SK-N-SH (cell line): Measurements from ENCODE around the gene LCMT2. TPM values are rescaled to one million over a fixed set of nuclear protein-coding genes. Genes with fewer than 3 reads are reported as not detected.

ENCODE experiments used
- CTCF ChIA-PET: fragments of 300-600, 350-600 bp; formaldehyde crosslinking; extraction: SDS; loops from one replicate; lab custom pipeline; 2021; lab: Yijun Ruan, JAX
- POLR2A ChIA-PET: fragments of 350-600 bp; sonication (Branson Sonifier 250); formaldehyde crosslinking; extraction: SDS; loops from one replicate; lab custom pipeline; 2020; ENCODE audit warnings: antibody characterized with exemption, inconsistent platforms; lab: Yijun Ruan, JAX
- DNase-seq: peaks from one replicate; pipeline ENCODE4 v3.0.0; 2012
- H2AFZ ChIP-seq: fragments of 200-600 bp; sonication (generic); 2 replicates; pipeline ENCODE4 v1.8.1; 2016; ENCODE audit warnings: antibody characterized with exemption, mild to moderate bottlenecking, low read depth
- H3F3A ChIP-seq: fragments of 200-600 bp; sonication (generic); replicated peaks from 2 replicates; pipeline ENCODE3; 2016; ENCODE audit warnings: antibody characterized with exemption, mild to moderate bottlenecking; ENCODE audit not compliant: insufficient read depth
- H3K27ac ChIP-seq, 2 experiments: fragments of 200-500 bp in 1 of 2; fragments of 200-600 bp in 1 of 2; sonication (Bioruptor generic) in 1 of 2; sonication (generic), shearing (Covaris generic) in 1 of 2; 2 replicates each; pipeline versions ENCODE4 v1.5.1 to v1.6.1; 2014 to 2016; ENCODE audit warnings: low read depth in 2 of 2, inconsistent platforms in 1 of 2, low read length in 1 of 2, mild to moderate bottlenecking in 1 of 2, mixed read lengths in 1 of 2
- H3K27me3 ChIP-seq: fragments of 200-600 bp; sonication (generic), shearing (Covaris generic); 2 replicates; pipeline ENCODE4 v1.6.1; 2016; ENCODE audit warnings: mixed run types; ENCODE audit not compliant: insufficient read depth
- H3K36me3 ChIP-seq, 2 experiments: fragments of 200-500 bp in 1 of 2; fragments of 200-600 bp in 1 of 2; sonication (Bioruptor generic) in 1 of 2; sonication (generic) in 1 of 2; replicated peaks in 1 of 2; 2 replicates each; pipeline versions ENCODE3 to v1.5.1; 2014 to 2016; ENCODE audit warnings: low read length in 1 of 2, mild to moderate bottlenecking in 1 of 2; ENCODE audit not compliant: insufficient read depth in 2 of 2, control insufficient read depth in 1 of 2
- H3K4me1 ChIP-seq, 2 experiments: fragments of 200-500 bp in 1 of 2; fragments of 200-600 bp in 1 of 2; sonication (Bioruptor generic) in 1 of 2; sonication (generic), shearing (Covaris generic) in 1 of 2; 2 replicates each; pipeline versions ENCODE4 v1.5.1 to v1.6.1; 2014 to 2016; ENCODE audit warnings: low read depth in 1 of 2, low read length in 1 of 2, mixed run types in 1 of 2; ENCODE audit not compliant: insufficient read depth in 2 of 2, control insufficient read depth in 1 of 2
- H3K4me2 ChIP-seq: fragments of 200-600 bp; sonication (generic), shearing (Covaris generic); 2 replicates; pipeline ENCODE4 v1.6.1; 2017; ENCODE audit warnings: mixed run types
- H3K4me3 ChIP-seq, 2 experiments: fragments of 200-500 bp in 1 of 2; fragments of 200-600 bp in 1 of 2; sonication (Bioruptor generic) in 1 of 2; sonication (generic), shearing (Covaris generic) in 1 of 2; 2 replicates each; pipeline versions ENCODE4 v1.5.1 to v1.8.1; 2014 to 2016; ENCODE audit warnings: low read depth in 2 of 2, inconsistent platforms in 1 of 2, low read length in 1 of 2, mild to moderate bottlenecking in 1 of 2, mixed read lengths in 1 of 2, moderate library complexity in 1 of 2
- H3K79me2 ChIP-seq: fragments of 200-600 bp; sonication (generic); 2 replicates; pipeline ENCODE4 v1.8.1; 2017; ENCODE audit warnings: mild to moderate bottlenecking; ENCODE audit not compliant: insufficient read depth
- H3K9ac ChIP-seq: fragments of 200-600 bp; sonication (generic); 2 replicates; pipeline ENCODE4 v1.6.1; 2017; ENCODE audit warnings: mixed run types
- H3K9me2 ChIP-seq: fragments of 200-600 bp; sonication (generic); 2 replicates; pipeline ENCODE4 v1.6.1; 2017; ENCODE audit warnings: mixed run types
- H3K9me3 ChIP-seq: fragments of 200-600 bp; sonication (generic); 2 replicates; pipeline ENCODE4 v1.6.1; 2017; ENCODE audit warnings: mixed run types, mild to moderate bottlenecking, moderate library complexity
- H4K20me1 ChIP-seq: fragments of 200-600 bp; sonication (generic); 2 replicates; pipeline ENCODE4 v1.6.1; 2017; ENCODE audit warnings: mild to moderate bottlenecking, mixed run types; ENCODE audit not compliant: insufficient read depth
- ELF1 ChIP-seq: IDR thresholded peaks from 2 replicates; pipeline ENCODE4 v1.4.0; 2012
- FOXJ3 ChIP-seq: sonication (generic); formaldehyde crosslinking; IDR thresholded peaks from 2 replicates; pipeline ENCODE4 v1.5.1; 2020; ENCODE audit warnings: mild to moderate bottlenecking, missing genetic modification reagents
- GABPA ChIP-seq: IDR thresholded peaks from 2 replicates; pipeline ENCODE4 v1.4.0; 2012; ENCODE audit warnings: low read depth, mild to moderate bottlenecking
- MEF2A ChIP-seq: IDR thresholded peaks from 2 replicates; pipeline ENCODE4 v1.4.0; 2012; ENCODE audit warnings: low read depth, borderline replicate concordance
- MXI1 ChIP-seq: IDR thresholded peaks from 2 replicates; pipeline ENCODE4 v1.6.1; 2012; ENCODE audit warnings: mild to moderate bottlenecking, low read depth, low read length, improper control_type of control experiment
- NFIC ChIP-seq: IDR thresholded peaks from 2 replicates; pipeline ENCODE4 v1.4.0; 2012; ENCODE audit warnings: borderline replicate concordance
- RAD21 ChIP-seq: IDR thresholded peaks from 2 replicates; pipeline ENCODE4 v1.6.1; 2012; ENCODE audit warnings: mild to moderate bottlenecking, low read length
- TAF1 ChIP-seq: IDR thresholded peaks from 2 replicates; pipeline ENCODE4 v1.6.1; 2012; ENCODE audit warnings: low read depth, mild to moderate bottlenecking, low read length, moderate library complexity, borderline replicate concordance
- TEAD4 ChIP-seq: IDR thresholded peaks from 2 replicates; pipeline ENCODE4 v1.4.0; 2012; ENCODE audit warnings: mild to moderate bottlenecking, borderline replicate concordance; ENCODE audit not compliant: insufficient read depth
- whole genome bisulfite sequencing: methylation state at CpG from one replicate; pipeline ENCODE4 v1.1.6; 2017; ENCODE audit warnings: low lambda C conversion rate; 5-methylcytosine and 5-hydroxymethylcytosine counted together
- polyA plus RNA-seq, 3 experiments: library from polyadenylated mRNA; depleted of rRNA; stranded (reverse); fragments of >200 nt; gene quantifications; 2 replicates each; pipeline ENCODE4 v1.2.3, GENCODE V29; 2012
- TF ChIP-seq, protein P1 (sequence below): fragments of 150-350 bp; IDR thresholded peaks from 2 replicates; pipeline ENCODE4 v1.6.1; 2017; ENCODE audit warnings: antibody characterized with exemption, low read length, low read depth, borderline replicate concordance
- TF ChIP-seq, protein P2 (sequence below): IDR thresholded peaks from 2 replicates; pipeline ENCODE4 v1.4.0; 2012; ENCODE audit warnings: low read depth
- TF ChIP-seq, protein P3 (sequence below): IDR thresholded peaks from 2 replicates; pipeline ENCODE4 v1.4.0; 2012; ENCODE audit warnings: low read depth, borderline replicate concordance

The LCMT2 gene
- polyA plus RNA-seq, 1 of the 3 experiments (the other 2 are of a cell fraction): 7.1 TPM

DNA sequence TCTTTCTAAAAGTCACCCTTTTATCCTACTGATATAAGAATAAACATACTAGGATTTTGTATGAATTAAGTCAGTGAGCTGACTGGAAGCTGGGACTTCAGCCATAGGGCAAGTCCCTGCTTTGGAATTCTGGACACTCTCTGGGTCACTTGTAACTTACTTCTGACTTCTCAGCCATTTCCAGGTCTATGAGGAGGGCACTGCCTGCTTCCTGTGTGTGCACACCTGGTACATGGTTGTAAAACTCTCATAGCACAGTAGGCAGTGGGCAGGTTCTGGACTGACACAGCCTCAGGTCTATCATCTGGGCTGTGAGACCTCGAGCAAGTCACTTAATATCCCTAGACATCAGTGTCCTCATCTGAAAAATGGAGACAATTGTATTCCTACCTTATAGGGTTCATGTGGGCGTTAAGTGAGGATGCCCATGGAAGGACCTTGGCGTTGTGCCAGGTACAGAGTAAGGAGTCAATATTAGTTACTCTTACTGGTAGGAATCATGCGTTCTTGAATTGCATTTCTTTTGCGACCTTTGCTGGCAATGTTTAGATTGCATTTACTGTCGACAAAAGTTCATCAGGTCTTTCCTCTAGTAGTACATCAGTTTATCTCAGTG, 36.2 kb downstream of the LCMT2 start:
- no peaks in the 10 kb centered on the region; the same call in 1 of the 2 replicates for H3K27me3 ChIP-seq
- no peak overlapping the region for H3K9ac ChIP-seq
- no peak overlapping the region for H3K4me3 ChIP-seq
- H3K36me3 ChIP-seq: no peaks in the 10 kb centered on the region
- no peaks in the 10 kb centered on the region for H3K79me2 ChIP-seq
- H3K9me3 ChIP-seq: no peaks in the 10 kb centered on the region
- no peak overlapping the region for H2AFZ ChIP-seq
- H3K27ac ChIP-seq: no peak overlapping the region
- H3F3A ChIP-seq: no peaks in the 10 kb centered on the region
- TF ChIP-seq, protein P1, sequence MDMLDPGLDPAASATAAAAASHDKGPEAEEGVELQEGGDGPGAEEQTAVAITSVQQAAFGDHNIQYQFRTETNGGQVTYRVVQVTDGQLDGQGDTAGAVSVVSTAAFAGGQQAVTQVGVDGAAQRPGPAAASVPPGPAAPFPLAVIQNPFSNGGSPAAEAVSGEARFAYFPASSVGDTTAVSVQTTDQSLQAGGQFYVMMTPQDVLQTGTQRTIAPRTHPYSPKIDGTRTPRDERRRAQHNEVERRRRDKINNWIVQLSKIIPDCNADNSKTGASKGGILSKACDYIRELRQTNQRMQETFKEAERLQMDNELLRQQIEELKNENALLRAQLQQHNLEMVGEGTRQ: no peak
- TF ChIP-seq RAD21 (no peak), MXI1 (no peak), ELF1 (no peak), TAF1 (no peak)
- H3K4me1 ChIP-seq: no peaks in the 10 kb centered on the region
- no peak for DNase-seq
- WGBS: 44% methylated on average over 6 of the region's 6 CpGs
- H3K9me2 ChIP-seq: no peaks in the 10 kb centered on the region
- CTCF ChIA-PET: interaction anchor here (0.6 to 3.0 kb wide), 3 partner anchors 9 to 72 kb away, joined by 4 to 10 read pairs (median 5); no protein-coding TSS in a partner anchor
- no peak overlapping the region for H3K4me2 ChIP-seq
- no peaks in the 10 kb centered on the region for H4K20me1 ChIP-seq
- POLR2A ChIA-PET: no interaction called here

DNA sequence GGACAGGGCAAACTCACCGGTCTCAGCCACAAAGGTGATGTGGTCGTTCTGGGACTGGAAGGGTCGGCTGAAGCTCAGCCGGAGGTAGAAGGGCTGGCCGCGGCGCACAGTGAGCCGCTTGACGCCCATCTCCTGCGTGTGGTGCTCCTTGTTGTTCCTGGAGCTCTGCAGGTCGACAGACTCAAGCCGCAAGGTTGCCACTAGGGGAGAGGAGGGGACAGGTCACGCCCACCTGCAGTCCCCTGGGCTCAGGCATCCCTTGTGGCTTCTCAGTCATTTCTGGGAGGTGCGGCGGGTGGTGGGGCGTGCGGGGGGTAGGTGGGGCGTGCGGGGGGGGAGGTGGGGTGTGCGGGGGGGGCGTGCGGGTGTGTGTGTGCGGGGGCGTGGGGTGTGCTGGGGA, 36.9 kb downstream of the LCMT2 start:
- no peak overlapping the region for H2AFZ ChIP-seq
- ChIA-PET CTCF (interaction anchor here (1.0 to 3.0 kb wide), 3 partner anchors 68 to 89 kb away, joined by 3 to 10 read pairs (median 5); no protein-coding TSS in a partner anchor), POLR2A (no interaction called here)

More for the DNA sequence above, 36.9 kb downstream of the LCMT2 start:
- Histone ChIP-seq H3K36me3 (no peaks in the 10 kb centered on the region), H3K27ac (no peak overlapping the region), H3K9me2 (no peaks in the 10 kb centered on the region), H3K4me3 (no peak overlapping the region), H3K9ac (no peak overlapping the region), H3F3A (no peaks in the 10 kb centered on the region), H3K4me2 (no peak overlapping the region), H3K9me3 (no peaks in the 10 kb centered on the region), H3K27me3 (peaks cover 4% of the 10 kb centered on the region; the same call in 1 of the 2 replicates), H3K79me2 (no peaks in the 10 kb centered on the region), H4K20me1 (no peaks in the 10 kb centered on the region), H3K4me1 (no peaks in the 10 kb centered on the region)
- TF ChIP-seq MEF2A (no peak), TAF1 (no peak), GABPA (no peak), NFIC (no peak), FOXJ3 (CRISPR knock-in tag) (no peak), TEAD4 (no peak), RAD21 (no peak), MXI1 (no peak)
- TF ChIP-seq, protein P2, sequence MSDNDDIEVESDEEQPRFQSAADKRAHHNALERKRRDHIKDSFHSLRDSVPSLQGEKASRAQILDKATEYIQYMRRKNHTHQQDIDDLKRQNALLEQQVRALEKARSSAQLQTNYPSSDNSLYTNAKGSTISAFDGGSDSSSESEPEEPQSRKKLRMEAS: no peak
- TF ChIP-seq, protein P3, sequence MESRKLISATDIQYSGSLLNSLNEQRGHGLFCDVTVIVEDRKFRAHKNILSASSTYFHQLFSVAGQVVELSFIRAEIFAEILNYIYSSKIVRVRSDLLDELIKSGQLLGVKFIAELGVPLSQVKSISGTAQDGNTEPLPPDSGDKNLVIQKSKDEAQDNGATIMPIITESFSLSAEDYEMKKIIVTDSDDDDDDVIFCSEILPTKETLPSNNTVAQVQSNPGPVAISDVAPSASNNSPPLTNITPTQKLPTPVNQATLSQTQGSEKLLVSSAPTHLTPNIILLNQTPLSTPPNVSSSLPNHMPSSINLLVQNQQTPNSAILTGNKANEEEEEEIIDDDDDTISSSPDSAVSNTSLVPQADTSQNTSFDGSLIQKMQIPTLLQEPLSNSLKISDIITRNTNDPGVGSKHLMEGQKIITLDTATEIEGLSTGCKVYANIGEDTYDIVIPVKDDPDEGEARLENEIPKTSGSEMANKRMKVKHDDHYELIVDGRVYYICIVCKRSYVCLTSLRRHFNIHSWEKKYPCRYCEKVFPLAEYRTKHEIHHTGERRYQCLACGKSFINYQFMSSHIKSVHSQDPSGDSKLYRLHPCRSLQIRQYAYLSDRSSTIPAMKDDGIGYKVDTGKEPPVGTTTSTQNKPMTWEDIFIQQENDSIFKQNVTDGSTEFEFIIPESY: no peak
- WGBS: 46% methylated on average over 11 of the region's 24 CpGs
- DNase-seq: peak; percentile 47
